ENCODE data around the gene LHFPL5.

DNA sequence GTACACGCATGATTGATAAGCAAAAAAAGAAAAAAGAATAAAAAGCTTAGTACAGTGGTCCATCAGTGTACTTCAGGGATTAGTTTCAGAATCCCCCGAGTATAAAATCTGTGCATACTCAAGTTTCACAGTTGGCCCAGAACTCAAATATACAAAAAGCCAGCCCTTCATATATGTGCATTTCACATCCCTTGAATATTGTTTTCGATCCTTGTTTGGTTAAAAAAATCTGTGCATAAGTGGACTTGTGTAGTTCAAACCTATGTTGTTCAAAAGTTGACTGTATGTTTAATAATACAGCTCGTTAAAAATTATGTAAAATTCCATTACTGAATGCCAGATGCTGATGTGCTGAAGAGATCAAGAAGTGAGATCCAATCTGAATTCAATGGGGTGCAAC is 54.2 kb downstream of the LHFPL5 start:
- TF ChIP-seq, protein P1, sequence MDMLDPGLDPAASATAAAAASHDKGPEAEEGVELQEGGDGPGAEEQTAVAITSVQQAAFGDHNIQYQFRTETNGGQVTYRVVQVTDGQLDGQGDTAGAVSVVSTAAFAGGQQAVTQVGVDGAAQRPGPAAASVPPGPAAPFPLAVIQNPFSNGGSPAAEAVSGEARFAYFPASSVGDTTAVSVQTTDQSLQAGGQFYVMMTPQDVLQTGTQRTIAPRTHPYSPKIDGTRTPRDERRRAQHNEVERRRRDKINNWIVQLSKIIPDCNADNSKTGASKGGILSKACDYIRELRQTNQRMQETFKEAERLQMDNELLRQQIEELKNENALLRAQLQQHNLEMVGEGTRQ (IDR thresholded peaks at IDR 0.05; ENCODE audit: low read depth, low read length): no peak
- TF ChIP-seq, protein P1 (CRISPR knock-in tag; IDR thresholded peaks at IDR 0.05; ENCODE audit: borderline replicate concordance): no peak
- no peak for TF ChIP-seq ZNF326 (CRISPR knock-in tag; IDR thresholded peaks at IDR 0.05; ENCODE audit: borderline replicate concordance)
- no peak for TF ChIP-seq ZFP1 (CRISPR knock-in tag; IDR thresholded peaks at IDR 0.05)
- no peak for TF ChIP-seq HNF4G (IDR thresholded peaks at IDR 0.05; ENCODE audit: borderline replicate concordance, low read depth, low read length)
- TF ChIP-seq HNF4G (CRISPR knock-in tag; IDR thresholded peaks at IDR 0.05; ENCODE audit: borderline replicate concordance, low read depth): no peak
- no peak for TF ChIP-seq POLR2AphosphoS5 (IDR thresholded peaks at IDR 0.05; ENCODE audit: low read depth, low read length)
- no peak for TF ChIP-seq CBFB (CRISPR knock-in tag; IDR thresholded peaks at IDR 0.05)
- TF ChIP-seq, protein P2, sequence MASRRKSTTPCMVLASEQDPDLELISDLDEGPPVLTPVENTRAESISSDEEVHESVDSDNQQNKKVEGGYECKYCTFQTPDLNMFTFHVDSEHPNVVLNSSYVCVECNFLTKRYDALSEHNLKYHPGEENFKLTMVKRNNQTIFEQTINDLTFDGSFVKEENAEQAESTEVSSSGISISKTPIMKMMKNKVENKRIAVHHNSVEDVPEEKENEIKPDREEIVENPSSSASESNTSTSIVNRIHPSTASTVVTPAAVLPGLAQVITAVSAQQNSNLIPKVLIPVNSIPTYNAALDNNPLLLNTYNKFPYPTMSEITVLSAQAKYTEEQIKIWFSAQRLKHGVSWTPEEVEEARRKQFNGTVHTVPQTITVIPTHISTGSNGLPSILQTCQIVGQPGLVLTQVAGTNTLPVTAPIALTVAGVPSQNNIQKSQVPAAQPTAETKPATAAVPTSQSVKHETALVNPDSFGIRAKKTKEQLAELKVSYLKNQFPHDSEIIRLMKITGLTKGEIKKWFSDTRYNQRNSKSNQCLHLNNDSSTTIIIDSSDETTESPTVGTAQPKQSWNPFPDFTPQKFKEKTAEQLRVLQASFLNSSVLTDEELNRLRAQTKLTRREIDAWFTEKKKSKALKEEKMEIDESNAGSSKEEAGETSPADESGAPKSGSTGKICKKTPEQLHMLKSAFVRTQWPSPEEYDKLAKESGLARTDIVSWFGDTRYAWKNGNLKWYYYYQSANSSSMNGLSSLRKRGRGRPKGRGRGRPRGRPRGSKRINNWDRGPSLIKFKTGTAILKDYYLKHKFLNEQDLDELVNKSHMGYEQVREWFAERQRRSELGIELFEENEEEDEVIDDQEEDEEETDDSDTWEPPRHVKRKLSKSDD (CRISPR knock-in tag; IDR thresholded peaks at IDR 0.05; ENCODE audit: low read depth): no peak
- TF ChIP-seq ZFP37 (CRISPR knock-in tag; IDR thresholded peaks at IDR 0.05; ENCODE audit: borderline replicate concordance): no peak
- no peak for TF ChIP-seq SMC3 (IDR thresholded peaks at IDR 0.05; ENCODE audit: low read length)
- TF ChIP-seq HOXD1 (CRISPR knock-in tag; IDR thresholded peaks at IDR 0.05): no peak
- TF ChIP-seq, protein P3, sequence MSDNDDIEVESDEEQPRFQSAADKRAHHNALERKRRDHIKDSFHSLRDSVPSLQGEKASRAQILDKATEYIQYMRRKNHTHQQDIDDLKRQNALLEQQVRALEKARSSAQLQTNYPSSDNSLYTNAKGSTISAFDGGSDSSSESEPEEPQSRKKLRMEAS (IDR thresholded peaks at IDR 0.05): no peak
